OCI-LY7 (cell line): ENCODE results near the gene HCFC1R1. TPM values are rescaled to one million over a fixed set of nuclear protein-coding genes. Genes with fewer than 3 reads are reported as not detected.

Experiments used
- BruUV-seq: library from RNA; stranded (reverse); fragments of 400-500 nt; replicated peaks from 2 replicates; lab custom pipeline; 2021; lab: Mats Ljungman, UMichigan
- CTCF ChIA-PET: fragments of 300-600 bp; sonication (Branson Sonifier 250); formaldehyde crosslinking; loops from one replicate; lab custom pipeline; 2022; ENCODE audit warnings: antibody characterized with exemption; ENCODE audit not compliant: unreplicated experiment; lab: Charles Lee
- POLR2A ChIA-PET: fragments of 300-600 bp; sonication (Branson Sonifier 250); formaldehyde crosslinking; loops from one replicate; lab custom pipeline; 2022; ENCODE audit warnings: antibody characterized with exemption; lab: Charles Lee
- DNase-seq: peaks from one replicate; pipeline ENCODE4 v3.0.0-alpha.2; 2015; ENCODE audit warnings: low spot score
- H2AFZ ChIP-seq: fragments of 200-600 bp; sonication (generic), shearing (Covaris generic); 2 replicates; pipeline ENCODE4 v1.6.1; 2014; ENCODE audit warnings: mild to moderate bottlenecking, antibody characterized with exemption, low read length, moderate library complexity
- H3K27ac ChIP-seq: fragments of 200-600 bp; sonication (generic); 2 replicates; pipeline ENCODE4 v1.5.1; 2014; ENCODE audit warnings: mixed run types, low read depth, mild to moderate bottlenecking, moderate library complexity, low read length, inconsistent platforms; ENCODE audit not compliant: poor library complexity, severe bottlenecking
- H3K36me3 ChIP-seq: fragments of 200-600 bp; sonication (generic); 2 replicates; pipeline ENCODE4 v1.6.1; 2014; ENCODE audit warnings: mild to moderate bottlenecking, antibody characterized with exemption, low read length, moderate library complexity, mixed read lengths; ENCODE audit not compliant: insufficient read depth
- H3K4me1 ChIP-seq: fragments of 200-600 bp; sonication (generic); 2 replicates; pipeline ENCODE4 v1.5.1; 2014; ENCODE audit warnings: mild to moderate bottlenecking, low read length; ENCODE audit not compliant: insufficient read depth, poor library complexity, severe bottlenecking
- H3K4me2 ChIP-seq: fragments of 200-600 bp; sonication (generic); 2 replicates; pipeline ENCODE4 v1.6.1; 2014; ENCODE audit warnings: mild to moderate bottlenecking, low read length
- H3K4me3 ChIP-seq: fragments of 200-600 bp; sonication (generic); 2 replicates; pipeline ENCODE4 v1.5.1; 2014; ENCODE audit warnings: mild to moderate bottlenecking, low read depth, low read length; ENCODE audit not compliant: poor library complexity, severe bottlenecking
- H3K79me2 ChIP-seq: fragments of 200-600 bp; sonication (generic); 2 replicates; pipeline ENCODE4 v1.6.1; 2016; ENCODE audit warnings: low read depth, mild to moderate bottlenecking, low read length, moderate library complexity, mixed read lengths; ENCODE audit not compliant: insufficient read depth
- H3K9me2 ChIP-seq: fragments of 200-600 bp; sonication (generic); 2 replicates; pipeline ENCODE4 v1.6.1; 2016; ENCODE audit warnings: mild to moderate bottlenecking, low read length, mixed read lengths; ENCODE audit not compliant: insufficient read depth
- H3K9me3 ChIP-seq: fragments of 200-600 bp; sonication (generic); 2 replicates; pipeline ENCODE4 v1.6.1; 2014; ENCODE audit warnings: mild to moderate bottlenecking, mixed run types, low read length, mixed read lengths
- H4K20me1 ChIP-seq: fragments of 200-600 bp; sonication (generic); 2 replicates; pipeline ENCODE4 v1.6.1; 2014; ENCODE audit warnings: mild to moderate bottlenecking, antibody characterized with exemption, low read length, moderate library complexity, mixed read lengths; ENCODE audit not compliant: insufficient read depth
- EZH2phosphoT487 ChIP-seq: fragments of 200-600 bp; sonication (generic); IDR thresholded peaks from 2 replicates; pipeline ENCODE4 v1.6.1; 2018; ENCODE audit warnings: low read depth, borderline replicate concordance, mild to moderate bottlenecking, mixed run types, antibody characterized with exemption, low read length, moderate library complexity, mixed read lengths
- intact Hi-C: fragments of 100-400 bp; cut with micrococcal nuclease; formaldehyde crosslinking; loops from one replicate; pipeline ENCODE4 v1.10.0; 2022; ENCODE audit not compliant: unreplicated experiment
- total RNA-seq, 2 experiments: library from RNA; depleted of rRNA in 1 of 2; stranded (reverse); fragments of >200 nt in 1 of 2; shearing (Covaris generic) in 1 of 2; gene quantifications; 2 replicates each; pipeline ENCODE4 v1.2.3, GENCODE V29; 2014 to 2022
- TF ChIP-seq, protein P1 (sequence below): fragments of 200-600 bp; sonication (generic); conservative IDR thresholded peaks from 2 replicates; pipeline ENCODE4 v1.5.1; 2014; ENCODE audit warnings: mild to moderate bottlenecking, antibody characterized with exemption, low read length, moderate library complexity, mixed read lengths

Gene HCFC1R1
- total RNA-seq, 2 experiments from 2014 or later: 29.1 to 39.4 TPM

DNA sequence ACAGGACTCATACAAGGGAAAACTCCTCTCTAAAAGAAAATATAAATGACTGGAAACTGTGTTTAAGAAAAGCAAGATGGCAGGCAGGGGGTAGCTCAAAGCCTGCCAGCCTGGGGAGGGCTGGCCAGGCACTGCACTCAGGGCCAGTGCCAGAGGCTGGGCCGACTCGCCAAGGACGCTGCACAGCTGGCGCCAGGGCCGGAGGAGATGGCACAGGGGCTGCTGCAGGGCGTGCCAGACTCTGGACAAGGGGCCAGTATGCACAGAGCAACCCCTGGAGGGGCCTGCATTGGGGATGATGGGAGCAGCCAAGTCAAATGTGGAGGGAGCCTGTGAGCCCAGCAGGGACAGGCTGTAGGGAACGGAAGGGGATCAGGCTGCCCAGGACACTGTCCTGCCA, 47.5 kb downstream of the HCFC1R1 start:
- H4K20me1 ChIP-seq: no peaks in the 10 kb centered on the region
- intact Hi-C loops: no loop called here
- no peaks in the 10 kb centered on the region for H3K9me3 ChIP-seq
- H2AFZ ChIP-seq: no peak overlapping the region
- ChIA-PET POLR2A (no interaction called here), CTCF (no interaction called here)
- no TSS peak for BruUV-seq
- TF ChIP-seq, protein P1, sequence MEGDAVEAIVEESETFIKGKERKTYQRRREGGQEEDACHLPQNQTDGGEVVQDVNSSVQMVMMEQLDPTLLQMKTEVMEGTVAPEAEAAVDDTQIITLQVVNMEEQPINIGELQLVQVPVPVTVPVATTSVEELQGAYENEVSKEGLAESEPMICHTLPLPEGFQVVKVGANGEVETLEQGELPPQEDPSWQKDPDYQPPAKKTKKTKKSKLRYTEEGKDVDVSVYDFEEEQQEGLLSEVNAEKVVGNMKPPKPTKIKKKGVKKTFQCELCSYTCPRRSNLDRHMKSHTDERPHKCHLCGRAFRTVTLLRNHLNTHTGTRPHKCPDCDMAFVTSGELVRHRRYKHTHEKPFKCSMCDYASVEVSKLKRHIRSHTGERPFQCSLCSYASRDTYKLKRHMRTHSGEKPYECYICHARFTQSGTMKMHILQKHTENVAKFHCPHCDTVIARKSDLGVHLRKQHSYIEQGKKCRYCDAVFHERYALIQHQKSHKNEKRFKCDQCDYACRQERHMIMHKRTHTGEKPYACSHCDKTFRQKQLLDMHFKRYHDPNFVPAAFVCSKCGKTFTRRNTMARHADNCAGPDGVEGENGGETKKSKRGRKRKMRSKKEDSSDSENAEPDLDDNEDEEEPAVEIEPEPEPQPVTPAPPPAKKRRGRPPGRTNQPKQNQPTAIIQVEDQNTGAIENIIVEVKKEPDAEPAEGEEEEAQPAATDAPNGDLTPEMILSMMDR: no peak
- TF ChIP-seq EZH2phosphoT487: no peak
- H3K79me2 ChIP-seq: peaks cover 27% of the 10 kb centered on the region; the same call in 1 of the 2 replicates
- no peak for DNase-seq
- no peak overlapping the region for H3K4me3 ChIP-seq
- H3K36me3 ChIP-seq: peaks cover 83% of the 10 kb centered on the region
- no peak overlapping the region for H3K27ac ChIP-seq
- H3K4me1 ChIP-seq: peaks cover 34% of the 10 kb centered on the region
- H3K4me2 ChIP-seq: no peak overlapping the region
- H3K9me2 ChIP-seq: no peaks in the 10 kb centered on the region

DNA sequence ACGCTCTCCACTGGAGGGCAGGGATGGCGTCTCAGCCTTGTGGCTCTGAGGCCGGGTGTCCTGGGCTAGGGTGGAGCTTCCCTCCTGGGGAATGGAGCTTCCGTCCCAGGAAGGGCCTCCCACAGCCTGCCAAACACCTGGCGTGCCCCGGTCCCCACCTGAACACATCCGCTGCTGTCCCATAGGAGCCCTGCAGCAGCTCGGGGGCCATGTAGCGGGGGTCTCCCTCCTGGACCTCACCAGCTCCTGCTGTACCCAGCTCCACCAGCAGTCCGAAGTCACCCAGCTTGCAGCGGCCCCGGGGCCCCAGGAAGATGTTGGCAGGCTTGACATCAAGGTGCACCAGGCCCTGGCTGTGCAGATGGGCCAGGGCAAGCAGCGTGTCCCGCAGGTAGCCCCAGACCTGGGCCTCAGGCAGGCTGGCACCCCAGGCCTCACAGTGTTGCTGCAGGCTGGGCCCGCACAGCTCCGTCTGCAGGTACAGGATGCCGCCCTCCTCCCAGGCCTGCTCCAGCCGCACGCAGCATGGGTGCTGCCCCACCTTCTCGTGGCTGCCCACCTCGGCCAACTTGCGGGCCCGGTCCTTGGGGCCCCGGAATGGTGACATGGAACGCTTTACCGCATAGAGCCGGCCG, 48.5 kb downstream of the HCFC1R1 start:
- Histone ChIP-seq H4K20me1 (peaks cover 6% of the 10 kb centered on the region; the same call in 1 of the 2 replicates), H2AFZ (no peak overlapping the region), H3K9me3 (no peaks in the 10 kb centered on the region), H3K36me3 (peaks cover 92% of the 10 kb centered on the region), H3K4me2 (no peak overlapping the region), H3K9me2 (no peaks in the 10 kb centered on the region), H3K79me2 (peaks cover 27% of the 10 kb centered on the region; the same call in 1 of the 2 replicates), H3K27ac (no peak overlapping the region), H3K4me1 (peaks cover 38% of the 10 kb centered on the region), H3K4me3 (no peak overlapping the region)
- ChIA-PET POLR2A (interaction anchor here (0.6 kb wide), 2 partner anchors 22 to 54 kb away, joined by 3 read pairs; no protein-coding TSS in a partner anchor), CTCF (no interaction called here)
- no peak for DNase-seq
- intact Hi-C loops: no loop called here
- BruUV-seq: no TSS peak
- TF ChIP-seq EZH2phosphoT487: no peak
- TF ChIP-seq, protein P1: no peak
